ENCODE results near the gene ADAMTSL2.

The ADAMTSL2 gene

DNA sequence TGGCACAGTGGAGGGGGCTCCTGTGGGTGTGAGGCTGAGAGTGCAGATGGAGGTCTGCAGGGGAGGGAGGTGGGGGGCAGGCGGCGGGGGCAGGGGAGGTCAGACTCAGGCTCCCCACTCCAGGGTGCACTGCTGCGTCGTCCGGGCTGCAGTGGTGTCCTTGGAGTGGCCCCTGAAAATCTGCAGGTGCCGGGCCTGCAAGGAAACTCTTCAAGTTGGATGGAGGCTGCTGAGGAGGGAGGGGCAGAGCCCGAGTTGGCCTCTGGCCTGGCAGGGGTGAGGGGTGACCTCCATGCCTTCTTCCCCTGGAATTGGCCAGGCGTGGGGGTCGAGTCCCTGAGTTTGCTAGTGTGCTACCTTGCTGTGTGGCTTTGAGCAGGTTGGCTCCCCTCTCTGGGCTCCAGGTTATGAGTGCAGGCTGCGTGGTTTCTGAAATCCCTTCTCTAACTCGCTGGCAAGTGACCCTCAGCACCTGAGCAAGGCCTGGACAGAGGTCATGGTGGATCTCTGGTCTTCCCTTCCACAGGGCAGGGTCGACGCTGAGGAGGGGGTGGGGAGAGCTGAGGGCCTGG is 888 bp downstream of the ADAMTSL2 start:
- DNase-seq (ENCODE audit: low spot score), result no peak

DNA sequence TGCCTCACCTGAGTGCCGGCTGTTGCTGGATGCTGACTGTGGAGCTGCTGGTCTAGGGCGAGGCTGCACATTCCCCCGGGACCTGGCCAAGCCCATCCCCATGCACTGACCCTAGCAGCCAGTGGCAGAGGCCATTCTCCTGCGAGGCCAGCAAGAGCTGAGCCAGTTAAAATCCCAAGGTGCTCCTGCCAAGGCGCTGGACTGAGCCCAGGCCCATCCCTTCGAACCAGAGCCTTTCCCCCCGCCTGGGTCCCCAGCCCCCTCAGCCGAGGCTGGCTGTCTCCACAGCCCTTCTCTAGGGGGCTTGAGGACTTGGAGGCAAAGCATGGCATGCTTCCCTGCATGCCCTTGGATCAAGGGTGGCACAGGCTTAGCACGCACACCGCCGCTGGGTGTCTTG is 1.6 kb downstream of the ADAMTSL2 start:
- no peak for DNase-seq (ENCODE audit: low spot score)

DNA sequence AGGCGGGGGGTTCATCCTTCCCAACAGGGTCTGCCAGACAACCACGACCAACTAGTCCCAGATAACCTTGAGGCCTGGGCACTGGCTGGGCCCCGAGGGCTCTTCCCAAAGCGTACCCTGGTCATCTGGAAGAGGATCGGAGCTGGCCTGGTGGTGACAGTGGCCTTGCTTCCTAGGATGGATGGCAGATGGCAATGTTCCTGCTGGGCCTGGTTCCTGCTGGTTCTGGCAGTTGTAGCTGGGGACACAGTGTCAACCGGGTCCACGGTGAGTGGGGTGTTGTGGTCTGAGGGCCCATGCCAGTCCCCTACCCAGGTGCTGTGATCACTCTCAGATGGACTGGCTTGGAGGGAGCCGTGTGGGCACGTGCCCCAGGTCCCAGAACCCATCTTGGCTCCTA is 2.0 kb downstream of the ADAMTSL2 start:
- DNase-seq (ENCODE audit: low spot score), result no peak

DNA sequence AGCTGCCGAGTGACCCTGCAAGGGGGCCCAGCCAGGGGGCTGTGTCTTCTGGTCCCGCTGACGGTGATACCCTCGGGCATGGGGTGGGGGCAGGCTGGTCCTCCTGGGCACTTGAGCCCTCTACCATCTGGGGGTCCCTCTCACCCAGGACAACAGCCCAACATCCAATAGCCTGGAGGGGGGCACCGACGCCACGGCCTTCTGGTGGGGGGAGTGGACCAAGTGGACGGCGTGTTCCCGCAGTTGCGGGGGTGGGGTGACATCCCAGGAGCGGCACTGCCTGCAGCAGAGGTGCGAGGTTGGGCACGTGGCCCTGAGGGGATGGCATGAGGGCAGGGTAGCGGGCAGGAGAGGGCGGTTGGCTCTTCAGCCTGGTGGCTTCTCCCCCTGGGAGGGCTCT is 2.8 kb downstream of the ADAMTSL2 start:
- DNase-seq (ENCODE audit: low spot score), result no peak

DNA sequence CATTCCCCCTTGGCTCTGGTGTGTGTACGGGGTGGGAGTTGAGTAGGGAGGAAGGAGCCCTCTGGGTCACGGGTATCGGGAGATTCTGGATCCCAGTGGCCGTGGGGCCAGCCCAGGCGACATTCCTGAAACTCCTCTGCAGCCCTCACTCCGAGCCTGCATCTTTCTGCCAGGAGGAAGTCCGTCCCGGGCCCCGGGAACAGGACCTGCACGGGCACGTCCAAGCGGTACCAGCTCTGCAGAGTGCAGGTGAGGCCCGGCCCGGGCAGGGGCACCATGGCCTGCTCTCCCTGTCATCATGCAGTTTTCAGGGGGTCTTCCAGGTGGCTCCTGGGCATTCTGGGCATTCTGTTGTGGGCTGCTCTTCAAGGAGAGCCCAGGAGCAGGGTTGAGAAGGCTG is 3.7 kb downstream of the ADAMTSL2 start:
- no peak for DNase-seq (ENCODE audit: low spot score)

DNA sequence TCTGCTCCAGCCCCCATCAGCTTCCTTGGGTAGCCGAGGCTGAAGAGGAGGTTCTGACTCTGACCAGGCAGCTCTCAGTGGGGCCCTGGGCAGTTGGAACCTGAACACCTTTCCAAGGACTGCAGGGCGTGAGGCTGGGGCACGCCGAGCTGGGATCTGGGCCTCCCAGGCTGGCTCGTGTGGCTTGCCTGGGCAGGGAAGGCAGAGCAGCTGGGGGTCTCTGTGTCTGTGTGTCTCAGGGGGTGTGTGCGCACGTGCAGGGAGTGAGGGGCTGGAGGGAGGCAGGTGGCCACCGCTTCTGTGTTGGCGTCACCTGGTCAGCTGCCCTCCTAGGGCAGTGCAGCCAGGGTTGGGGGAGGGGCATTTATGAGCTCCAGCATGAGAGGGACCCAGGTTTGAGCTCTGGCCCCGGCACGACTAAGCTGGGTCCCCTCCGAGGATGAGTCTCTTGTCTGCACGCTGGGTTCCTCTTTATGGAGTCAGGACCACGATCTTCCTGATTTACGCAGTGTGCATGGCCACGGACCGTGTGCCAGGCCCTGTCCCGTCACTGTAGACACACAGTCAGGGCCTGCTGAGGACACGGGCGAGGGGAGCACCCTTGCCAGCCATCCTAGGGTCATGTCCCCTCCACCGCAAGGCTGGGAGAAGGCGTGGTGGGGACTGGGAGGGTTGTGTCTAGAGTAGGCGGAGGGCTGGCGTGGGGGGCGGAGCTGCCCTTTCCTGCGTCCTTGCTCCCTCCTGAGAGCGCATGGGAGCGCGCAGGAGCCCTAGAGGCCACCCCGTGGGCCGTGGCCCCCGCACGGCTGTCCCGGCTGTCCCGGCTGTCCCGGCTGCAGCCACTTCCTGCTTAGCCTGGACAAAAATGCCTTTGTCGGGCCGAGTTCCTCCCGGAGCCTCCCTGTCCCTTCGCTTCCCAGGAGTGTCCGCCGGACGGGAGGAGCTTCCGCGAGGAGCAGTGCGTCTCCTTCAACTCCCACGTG is 4.6 kb downstream of the ADAMTSL2 start:
- no peak for DNase-seq (ENCODE audit: low spot score)

DNA sequence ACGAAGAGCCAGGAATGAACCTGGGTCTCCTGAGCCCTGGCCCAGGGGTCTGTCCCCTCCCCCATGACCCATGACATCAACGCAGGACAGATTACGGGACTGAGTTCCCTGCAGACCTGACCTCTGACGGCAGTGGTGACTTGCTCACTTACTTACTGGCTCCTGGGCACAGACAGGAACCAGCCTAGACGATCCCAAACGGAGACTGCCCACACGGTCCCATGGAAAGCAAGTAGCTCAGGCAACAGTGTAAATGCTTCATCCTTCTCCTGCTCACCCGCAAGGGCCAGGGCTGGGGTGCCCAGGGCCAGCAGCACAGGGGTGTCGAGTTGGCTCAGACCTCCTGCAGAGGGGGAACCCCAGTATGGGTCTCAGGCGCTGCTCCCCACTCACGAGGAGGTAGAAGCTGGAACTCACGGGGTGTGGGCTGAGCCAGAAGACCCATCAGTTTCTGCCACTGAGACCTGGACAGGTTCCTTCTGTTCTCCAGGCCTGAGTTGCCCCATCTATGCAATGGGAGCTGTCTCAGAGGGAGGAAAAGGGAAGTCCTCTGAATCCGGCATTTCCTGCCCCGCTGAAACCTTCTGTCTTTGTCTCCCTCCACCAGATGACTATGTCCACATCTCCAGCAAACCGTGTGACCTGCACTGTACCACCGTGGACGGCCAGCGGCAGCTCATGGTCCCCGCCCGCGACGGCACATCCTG is 5.6 kb downstream of the ADAMTSL2 start:
- DNase-seq (ENCODE audit: low spot score), result no peak

DNA sequence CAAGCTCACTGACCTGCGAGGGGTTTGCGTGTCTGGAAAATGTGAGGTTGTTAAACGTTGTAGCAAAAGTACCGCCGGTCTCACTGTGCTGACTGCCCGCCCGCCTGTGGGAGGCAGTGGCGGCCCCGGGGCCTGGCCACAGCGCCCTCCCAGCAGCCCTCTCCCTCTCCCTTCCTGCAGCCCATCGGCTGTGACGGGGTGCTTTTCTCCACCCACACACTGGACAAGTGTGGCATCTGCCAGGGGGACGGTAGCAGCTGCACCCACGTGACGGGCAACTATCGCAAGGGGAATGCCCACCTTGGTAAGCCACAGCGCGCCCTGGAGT is 6.2 kb downstream of the ADAMTSL2 start:
- no peak for DNase-seq (ENCODE audit: low spot score)

DNA sequence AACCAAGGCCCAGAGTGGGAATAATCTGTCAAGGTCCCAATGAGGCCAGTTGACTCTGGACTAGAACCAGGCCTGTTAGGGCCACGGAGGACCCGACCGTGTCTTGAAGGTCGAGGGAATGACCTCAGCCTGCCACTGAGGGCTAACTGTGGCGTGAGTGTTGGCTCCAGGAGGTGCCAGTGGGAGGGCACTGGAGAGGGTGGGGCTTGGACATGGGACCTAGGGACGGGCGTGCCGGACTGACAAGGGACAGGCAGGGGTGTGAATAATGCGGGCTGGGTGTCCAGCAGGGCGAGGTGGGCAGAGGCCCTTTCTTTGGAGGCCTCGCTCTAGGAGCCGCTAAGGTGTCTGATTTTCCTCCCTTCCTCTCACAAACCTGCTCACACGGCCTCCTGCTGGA is 7.5 kb downstream of the ADAMTSL2 start:
- DNase-seq (ENCODE audit: low spot score), result no peak

DNA sequence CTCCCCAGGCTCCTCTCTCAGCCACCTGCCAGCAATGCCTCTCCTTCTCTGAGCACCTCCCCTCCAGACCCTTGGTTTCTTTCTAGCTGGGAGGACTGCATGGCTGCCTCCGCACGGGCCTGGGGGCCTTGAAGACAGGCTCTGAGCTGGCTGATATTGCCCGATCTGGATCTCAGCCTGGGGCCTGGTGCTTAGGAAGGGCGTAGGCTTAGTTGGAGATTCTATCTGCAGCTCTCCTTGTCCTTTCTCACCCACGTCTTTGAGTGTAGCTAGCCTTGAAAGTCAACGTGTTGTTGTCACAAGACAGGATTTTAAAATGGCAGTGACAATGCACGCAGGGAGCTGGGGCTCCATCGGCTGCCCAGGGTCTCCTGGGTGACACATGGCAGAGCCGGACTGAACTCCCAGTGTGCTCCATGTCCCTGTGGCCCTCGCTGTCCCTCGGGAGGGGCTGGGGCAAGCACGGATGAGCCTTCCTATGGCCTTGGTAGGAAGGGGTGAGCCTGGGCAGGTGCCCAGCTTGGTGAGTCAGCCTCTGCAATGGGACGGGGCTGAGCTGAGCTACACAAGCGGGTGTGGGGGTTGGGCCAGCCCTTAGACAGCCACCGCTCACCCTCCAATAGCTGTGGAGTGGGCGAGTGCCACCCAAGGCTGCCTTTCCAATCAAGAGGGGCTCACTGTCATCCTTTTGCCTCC is 9.4 kb downstream of the ADAMTSL2 start:
- DNase-seq (ENCODE audit: low spot score), result no peak

DNA sequence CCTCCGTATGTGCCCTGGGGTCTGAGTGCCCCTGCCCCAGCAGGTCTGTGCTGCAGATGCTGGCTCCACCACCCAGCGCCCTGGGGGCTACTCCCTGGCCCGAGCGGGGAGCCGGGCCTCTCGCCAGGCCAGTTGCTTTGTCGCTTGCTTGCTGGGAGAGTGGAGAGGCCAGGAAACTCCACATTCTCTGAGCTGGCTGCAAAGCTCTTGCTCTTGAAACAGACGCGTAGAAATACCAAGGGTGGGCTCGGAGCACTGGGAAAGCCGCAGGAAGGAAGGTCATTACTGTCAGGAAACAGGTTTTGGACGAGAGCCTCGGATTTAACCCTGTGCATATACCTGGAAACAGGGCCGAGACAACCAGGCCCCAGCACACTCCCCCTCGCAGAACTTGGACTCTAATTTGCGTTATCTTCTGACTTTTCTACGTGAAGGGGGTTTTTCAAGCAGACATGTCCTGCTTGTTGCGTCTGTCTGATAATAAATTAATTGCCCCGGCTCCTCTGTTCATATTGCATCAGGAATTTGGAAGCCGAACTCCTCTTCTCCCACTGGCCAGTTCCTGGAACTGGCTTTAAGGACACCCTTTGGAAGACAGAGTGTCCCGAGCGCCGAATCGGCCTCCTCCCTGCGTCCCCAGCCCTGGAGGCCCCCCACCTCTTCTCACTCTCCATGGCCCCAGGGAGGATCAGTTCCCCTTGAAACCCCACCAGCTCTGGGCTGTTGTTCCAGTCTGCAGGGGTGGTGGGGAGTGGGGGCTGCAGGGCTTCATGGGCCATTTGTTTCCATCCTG is 11.2 kb downstream of the ADAMTSL2 start:
- no peak for DNase-seq (ENCODE audit: low spot score)

DNA sequence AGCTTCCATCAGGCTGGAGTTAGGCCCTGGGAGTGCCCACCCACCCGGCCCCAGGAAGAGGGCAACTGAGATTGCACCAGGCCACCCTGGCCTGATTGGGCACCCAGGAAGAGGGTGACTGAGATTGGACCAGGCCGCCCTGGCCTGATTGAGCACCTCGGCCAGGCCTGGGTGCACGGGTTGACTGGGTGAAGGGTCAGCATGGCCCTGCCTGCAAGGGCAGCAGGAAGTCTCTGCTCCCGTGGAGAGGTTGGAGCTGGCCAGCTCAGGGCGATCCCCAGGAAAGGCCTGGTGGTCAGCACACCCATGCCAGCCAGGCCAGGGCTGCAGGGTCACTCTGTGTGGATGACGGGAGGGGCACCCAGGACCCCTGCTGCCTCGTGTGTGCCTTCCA is 11.8 kb downstream of the ADAMTSL2 start:
- no peak for DNase-seq (ENCODE audit: low spot score)

DNA sequence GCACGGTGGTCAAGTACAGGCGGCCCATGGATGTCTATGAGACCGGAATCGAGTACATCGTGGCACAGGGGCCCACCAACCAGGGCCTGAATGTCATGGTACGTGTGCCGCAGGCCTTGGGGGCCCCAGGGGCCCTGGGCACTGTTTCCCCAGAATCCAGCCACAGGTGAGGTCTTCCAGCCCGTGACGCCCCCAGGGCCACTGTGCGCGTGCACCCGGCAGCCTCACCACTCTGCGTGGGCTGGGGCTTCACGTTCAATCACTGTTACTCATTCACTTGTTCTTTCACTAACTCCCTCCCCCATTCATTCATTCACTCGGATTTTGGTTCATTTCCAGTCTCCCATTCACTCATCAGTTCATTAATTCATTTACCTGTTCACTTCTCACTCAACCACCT is 12.6 kb downstream of the ADAMTSL2 start:
- DNase-seq (ENCODE audit: low spot score), result no peak

DNA sequence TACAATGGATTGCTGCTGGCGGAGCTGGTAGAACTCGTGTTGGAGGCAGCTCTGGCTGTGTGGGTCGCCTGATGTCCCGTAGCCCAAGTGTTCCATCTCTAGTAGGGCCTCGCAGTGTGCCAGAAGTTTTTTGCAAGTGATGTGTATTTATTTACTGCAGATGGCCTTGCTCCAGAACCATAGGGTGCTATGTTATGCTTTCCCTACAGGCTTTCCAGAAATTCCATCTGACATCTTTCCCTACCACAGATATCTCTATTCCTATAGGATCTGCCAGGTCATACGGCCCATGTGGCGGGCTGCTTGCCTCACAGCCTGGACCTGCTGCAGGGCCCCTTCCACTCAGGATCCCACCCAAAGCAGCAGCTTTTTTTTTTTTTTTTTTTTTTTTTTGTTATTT is 16.9 kb downstream of the ADAMTSL2 start:
- DNase-seq (ENCODE audit: low spot score), result no peak

DNA sequence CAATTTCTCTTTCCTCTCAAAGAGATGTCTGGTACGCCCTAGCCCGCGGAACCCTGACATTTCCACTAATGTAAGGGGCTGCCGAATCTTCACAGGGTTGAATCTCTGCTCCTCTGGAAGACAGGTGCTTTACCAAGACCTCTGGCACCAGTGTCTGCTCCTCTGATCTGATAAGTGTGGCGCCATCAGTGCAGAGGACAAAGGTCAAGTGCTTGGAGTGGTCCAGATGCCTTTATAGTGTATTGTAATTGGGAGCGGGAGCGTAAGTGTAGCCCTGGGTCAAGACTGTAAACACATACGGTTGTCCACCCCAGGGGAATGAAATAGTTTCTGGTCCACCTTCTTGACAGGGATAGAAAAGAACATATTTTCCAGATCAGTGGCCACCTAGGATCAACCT is 17.7 kb downstream of the ADAMTSL2 start:
- DNase-seq (ENCODE audit: low spot score), result no peak

DNA sequence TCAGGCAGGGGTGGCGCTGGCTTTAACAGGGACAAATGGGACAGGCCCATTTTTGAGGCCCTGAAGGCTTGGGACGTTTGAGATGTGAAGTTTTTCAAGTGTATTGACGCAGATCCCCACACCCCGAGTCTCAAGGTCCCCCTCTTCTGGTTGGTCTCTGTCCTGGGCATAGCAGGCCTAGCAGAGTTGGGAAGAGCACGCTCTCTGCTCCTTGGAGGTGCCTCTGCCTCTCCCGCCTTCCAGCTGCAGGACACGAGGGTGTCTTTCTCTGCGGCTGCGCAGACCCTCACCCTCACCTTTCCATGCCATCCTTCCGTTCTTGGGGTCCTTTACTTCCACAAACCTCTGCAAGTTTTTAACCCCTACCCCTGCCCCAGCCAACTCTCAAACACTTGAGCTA is 18.6 kb downstream of the ADAMTSL2 start:
- DNase-seq (ENCODE audit: low spot score), result no peak

DNA sequence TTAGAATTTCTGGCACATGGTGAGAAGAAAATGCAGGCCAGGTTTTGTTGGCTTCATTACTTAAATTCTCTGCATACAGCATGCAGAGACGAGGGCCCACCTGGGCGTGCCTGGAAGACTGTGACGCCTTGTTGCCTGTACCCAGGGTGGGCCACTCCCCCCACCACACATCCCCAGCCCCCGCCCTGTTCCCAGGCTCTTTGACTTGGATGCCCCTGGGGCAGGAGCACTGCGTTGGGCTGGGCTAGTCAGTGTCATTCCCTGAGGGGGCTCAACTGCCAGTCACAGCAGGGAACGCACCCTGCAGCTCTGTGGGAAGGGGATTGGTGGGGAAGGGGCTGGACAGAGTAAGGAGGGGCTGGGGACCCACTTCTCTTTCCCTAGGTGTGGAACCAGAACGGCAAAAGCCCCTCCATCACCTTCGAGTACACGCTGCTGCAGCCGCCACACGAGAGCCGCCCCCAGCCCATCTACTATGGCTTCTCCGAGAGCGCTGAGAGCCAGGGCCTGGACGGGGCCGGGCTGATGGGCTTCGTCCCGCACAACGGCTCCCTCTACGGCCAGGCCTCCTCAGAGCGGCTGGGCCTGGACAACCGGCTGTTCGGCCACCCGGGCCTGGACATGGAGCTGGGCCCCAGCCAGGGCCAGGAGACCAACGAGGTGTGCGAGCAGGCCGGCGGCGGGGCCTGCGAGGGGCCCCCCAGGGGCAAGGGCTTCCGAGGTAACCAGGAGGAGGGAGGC is 19.6 kb downstream of the ADAMTSL2 start:
- DNase-seq (ENCODE audit: low spot score), result no peak

DNA sequence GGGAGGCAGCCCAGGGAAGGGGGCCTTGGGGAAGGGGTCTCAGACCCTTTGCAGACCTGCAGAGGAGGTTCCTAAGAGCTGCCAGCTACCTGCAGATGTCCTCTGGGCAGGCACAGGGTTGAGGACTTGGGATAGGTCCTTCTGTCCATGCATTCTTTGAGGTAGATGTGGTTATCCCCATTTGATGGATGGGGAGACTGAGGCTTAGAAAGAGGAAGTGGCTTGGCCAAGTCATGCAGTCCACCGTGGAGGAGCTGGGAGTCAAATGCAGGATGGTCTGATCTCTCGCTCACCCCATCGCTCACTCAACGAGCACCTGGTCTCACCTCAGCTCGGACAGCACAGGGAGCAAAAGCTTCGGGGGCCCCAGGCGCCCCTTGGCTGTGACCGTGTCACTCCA is 20.2 kb downstream of the ADAMTSL2 start:
- no peak for DNase-seq (ENCODE audit: low spot score)

DNA sequence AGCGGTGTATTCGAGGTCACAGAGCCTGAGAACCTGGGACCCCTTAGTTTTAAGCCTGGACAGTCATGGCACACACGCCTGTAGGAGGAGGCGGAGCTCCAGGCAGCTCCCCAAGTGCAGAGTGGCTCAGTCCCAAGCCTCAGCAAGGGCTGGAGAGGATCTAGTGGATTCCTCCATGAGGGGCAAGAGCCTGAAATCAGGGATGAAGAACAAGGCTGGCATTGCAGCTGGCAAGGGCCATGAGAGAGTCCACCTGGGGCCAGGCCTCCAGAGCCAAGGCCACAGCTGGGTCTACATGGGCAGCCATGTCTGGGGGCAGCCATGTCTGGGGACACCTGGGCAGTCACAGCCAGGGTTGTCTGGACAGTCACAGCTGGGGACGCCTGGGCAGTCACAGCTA is 21.9 kb downstream of the ADAMTSL2 start:
- no peak for DNase-seq (ENCODE audit: low spot score)

DNA sequence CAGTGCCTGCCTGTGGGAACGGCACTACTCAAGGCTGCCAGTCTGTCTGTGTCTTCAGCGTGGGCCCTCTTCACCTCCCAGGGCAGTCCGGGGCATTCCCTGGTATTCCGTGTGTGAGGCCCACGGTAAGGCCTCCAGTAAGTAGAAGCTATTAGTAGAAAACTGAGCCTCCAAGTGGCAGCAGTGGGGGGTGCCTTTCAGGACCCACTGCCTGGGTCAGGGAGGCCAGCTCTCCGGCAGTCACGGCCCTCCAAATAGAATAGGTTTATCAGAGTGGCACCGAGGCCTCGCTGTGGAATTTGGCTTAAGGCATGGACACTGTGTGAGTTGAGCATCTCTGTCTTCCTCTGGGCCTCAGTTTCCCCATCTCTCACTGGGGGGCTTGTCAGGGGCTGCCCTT is 23.1 kb downstream of the ADAMTSL2 start:
- no peak for DNase-seq (ENCODE audit: low spot score)
